H9 (cell line): ENCODE data around the gene DKK3. TPM values are rescaled to one million over a fixed set of nuclear protein-coding genes. Genes with fewer than 3 reads are reported as not detected.

ENCODE experiments used
- DNase-seq: peaks from one replicate; pipeline ENCODE4 v3.0.0-alpha.2; 2017
- H2AFZ ChIP-seq: one replicate; pipeline ENCODE4 v1.6.1; 2013; ENCODE audit warnings: mild to moderate bottlenecking, low read length, control low read depth, moderate library complexity
- H2AK5ac ChIP-seq: 2 replicates; pipeline ENCODE4 v1.6.1; 2013; ENCODE audit warnings: low read length, control low read depth, mixed read lengths; ENCODE audit not compliant: insufficient read length
- H2BK120ac ChIP-seq: one replicate; pipeline ENCODE4 v1.6.1; 2013; ENCODE audit warnings: low read depth, mild to moderate bottlenecking, low read length, control low read depth, inconsistent platforms; ENCODE audit not compliant: poor library complexity, severe bottlenecking
- H2BK12ac ChIP-seq: 2 replicates; pipeline ENCODE4 v1.6.1; 2013; ENCODE audit warnings: low read length, control low read depth, mixed read lengths, low read depth; ENCODE audit not compliant: insufficient read length
- H2BK15ac ChIP-seq: 2 replicates; pipeline ENCODE4 v1.6.1; 2013; ENCODE audit warnings: low read depth, low read length, control low read depth
- H2BK20ac ChIP-seq: one replicate; pipeline ENCODE4 v1.6.1; 2013; ENCODE audit warnings: low read depth, mild to moderate bottlenecking, low read length, control low read depth, inconsistent platforms; ENCODE audit not compliant: poor library complexity, severe bottlenecking
- H2BK5ac ChIP-seq: 2 replicates; pipeline ENCODE4 v1.6.1; 2013; ENCODE audit warnings: low read length, control low read depth, mixed read lengths; ENCODE audit not compliant: insufficient read length
- H3K14ac ChIP-seq: 2 replicates; pipeline ENCODE4 v1.6.1; 2013; ENCODE audit warnings: low read length, control low read depth; ENCODE audit not compliant: insufficient read depth
- H3K18ac ChIP-seq: 2 replicates; pipeline ENCODE4 v1.6.1; 2013; ENCODE audit warnings: low read depth, mild to moderate bottlenecking, mixed read lengths, low read length, control low read depth; ENCODE audit not compliant: insufficient read length
- H3K23ac ChIP-seq: 2 replicates; pipeline ENCODE4 v1.6.1; 2013; ENCODE audit warnings: low read length, control low read depth, mixed read lengths, low read depth; ENCODE audit not compliant: insufficient read length
- H3K23me2 ChIP-seq: 2 replicates; pipeline ENCODE4 v1.6.1; 2013; ENCODE audit warnings: low read depth, mild to moderate bottlenecking, mixed read lengths, low read length, control low read depth; ENCODE audit not compliant: insufficient read length, poor library complexity, severe bottlenecking
- H3K27ac ChIP-seq: 2 replicates; pipeline ENCODE4 v1.5.1; 2013; ENCODE audit warnings: low read length, control low read depth, mixed read lengths, low read depth; ENCODE audit not compliant: insufficient read length
- H3K27me3 ChIP-seq: 2 replicates; pipeline ENCODE4 v1.6.1; 2013; ENCODE audit warnings: low read length, control low read depth, inconsistent platforms; ENCODE audit not compliant: insufficient read depth
- H3K4ac ChIP-seq: 2 replicates; pipeline ENCODE4 v1.6.1; 2013; ENCODE audit warnings: low read depth, mild to moderate bottlenecking, control low read depth, inconsistent platforms, low read length, moderate library complexity
- H3K4me1 ChIP-seq: 2 replicates; pipeline ENCODE4 v1.6.1; 2013; ENCODE audit warnings: low read length, control low read depth, inconsistent platforms; ENCODE audit not compliant: insufficient read depth
- H3K4me2 ChIP-seq: 2 replicates; pipeline ENCODE4 v1.6.1; 2013; ENCODE audit warnings: low read length, control low read depth, mixed read lengths; ENCODE audit not compliant: insufficient read length, insufficient read depth
- H3K56ac ChIP-seq: 2 replicates; pipeline ENCODE4 v1.6.1; 2013; ENCODE audit warnings: low read depth, mild to moderate bottlenecking, mixed read lengths, low read length, control low read depth; ENCODE audit not compliant: insufficient read length
- H3K79me1 ChIP-seq: 2 replicates; pipeline ENCODE4 v1.6.1; 2013; ENCODE audit warnings: low read depth, mild to moderate bottlenecking, moderate library complexity, low read length, control low read depth, inconsistent platforms; ENCODE audit not compliant: insufficient read depth, poor library complexity, severe bottlenecking
- H3K79me2 ChIP-seq: 2 replicates; pipeline ENCODE4 v1.6.1; 2013; ENCODE audit warnings: low read length, control low read depth, inconsistent platforms; ENCODE audit not compliant: insufficient read depth
- H3K9ac ChIP-seq: 2 replicates; pipeline ENCODE4 v1.6.1; 2013; ENCODE audit warnings: low read length, control low read depth, mixed read lengths; ENCODE audit not compliant: insufficient read length; ENCODE audit errors: extremely low read depth
- H3K9me3 ChIP-seq: one replicate; pipeline ENCODE4 v1.6.1; 2013; ENCODE audit warnings: low read depth, low read length, inconsistent platforms; ENCODE audit not compliant: control insufficient read depth
- H3T11ph ChIP-seq: one replicate; pipeline ENCODE4 v1.6.1; 2013; ENCODE audit warnings: mild to moderate bottlenecking, low read length, control low read depth, inconsistent platforms
- H4K20me1 ChIP-seq: one replicate; pipeline ENCODE4 v1.6.1; 2013; ENCODE audit not compliant: control insufficient read depth, insufficient read length, insufficient read depth
- H4K5ac ChIP-seq: 2 replicates; pipeline ENCODE4 v1.6.1; 2013; ENCODE audit warnings: low read depth, mild to moderate bottlenecking, mixed read lengths, low read length, control low read depth; ENCODE audit not compliant: insufficient read length
- H4K8ac ChIP-seq: replicated peaks from 2 replicates; pipeline ENCODE4 v1.6.1; 2013; ENCODE audit warnings: low read length, control low read depth, mixed read lengths, low read depth; ENCODE audit not compliant: insufficient read length
- H4K91ac ChIP-seq: 2 replicates; pipeline ENCODE4 v1.6.1; 2013; ENCODE audit warnings: low read depth, mild to moderate bottlenecking, moderate library complexity, mixed read lengths, low read length, control low read depth; ENCODE audit not compliant: insufficient read length
- H3K27ac Mint-ChIP-seq, 3 experiments: 2 replicates in 2 of 3; 3 replicates in 1 of 3; pipeline ENCODE4 v1.8.0; 2020 to 2021; ENCODE audit warnings: mixed read lengths in 3 of 3, mild to moderate bottlenecking in 1 of 3, moderate library complexity in 1 of 3
- H3K27me3 Mint-ChIP-seq: 2 replicates; pipeline ENCODE4 v1.8.0; 2021; ENCODE audit warnings: low read depth, mild to moderate bottlenecking, moderate library complexity, mixed read lengths
- H3K36me3 Mint-ChIP-seq, 3 experiments: 2 replicates in 2 of 3; 3 replicates in 1 of 3; pipeline ENCODE4 v1.8.0; 2020 to 2021; ENCODE audit warnings: low read depth in 3 of 3, mixed read lengths in 3 of 3; ENCODE audit not compliant: insufficient read depth in 1 of 3
- H3K4me1 Mint-ChIP-seq, 2 experiments: 2 replicates each; pipeline ENCODE4 v1.8.0; 2020; ENCODE audit warnings: mixed read lengths in 2 of 2
- H3K4me3 Mint-ChIP-seq, 2 experiments: 2 replicates in 1 of 2; 3 replicates in 1 of 2; pipeline ENCODE4 v1.8.0; 2020 to 2021; ENCODE audit warnings: mild to moderate bottlenecking in 2 of 2, mixed read lengths in 2 of 2, moderate library complexity in 1 of 2
- H3K9me3 Mint-ChIP-seq, 2 experiments: 2 replicates in 1 of 2; 3 replicates in 1 of 2; pipeline ENCODE4 v1.8.0; 2020; ENCODE audit warnings: mild to moderate bottlenecking in 2 of 2, mixed read lengths in 2 of 2, moderate library complexity in 1 of 2
- WGBS: extraction: QIAGEN DNeasy Blood & Tissue Kit; methylation state at CpG from one replicate; pipeline ENCODE4 v1.1.7; 2013; ENCODE audit warnings: missing lambda C conversion rate, low lambda C conversion rate, mixed read lengths; ENCODE audit not compliant: insufficient read length; ENCODE audit errors: extremely low coverage; 5-methylcytosine and 5-hydroxymethylcytosine counted together
- total RNA-seq: library from RNA; stranded (reverse); gene quantifications from 2 replicates; pipeline ENCODE4 v1.2.1, GENCODE V29; 2021
- TF ChIP-seq, protein P1 (sequence below): fragments of 200-600 bp; sonication (generic); conservative IDR thresholded peaks from 3 replicates; pipeline ENCODE4 v1.8.0; 2021; ENCODE audit warnings: antibody characterized with exemption, mild to moderate bottlenecking

DKK3 gene
- total RNA-seq, 1 experiment from 2014 or later: 17.1 TPM

DNA sequence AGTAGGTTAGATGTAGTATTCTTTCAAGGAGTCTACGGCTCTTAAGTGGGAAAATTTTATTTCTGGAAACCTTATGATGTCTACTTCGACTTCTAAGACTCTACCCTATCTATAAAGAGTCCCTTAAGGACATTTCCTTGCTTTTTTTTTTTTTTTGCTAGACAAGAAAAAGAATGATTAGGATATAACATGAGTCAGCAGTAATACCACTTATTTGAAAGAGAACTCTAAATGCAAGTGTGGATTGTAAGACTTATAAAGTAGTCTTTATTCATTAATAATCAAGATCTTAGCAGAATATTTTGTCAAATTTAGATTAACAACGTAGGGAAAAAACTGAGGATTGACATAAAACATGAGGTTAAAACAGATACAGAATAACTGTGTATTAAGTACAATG is 71.0 kb downstream of the DKK3 start:
- Histone ChIP-seq H3K4me2 (no peak overlapping the region), H2AFZ (no peak overlapping the region), H4K20me1 (no peaks in the 10 kb centered on the region), H3K9ac (no peak overlapping the region), H2BK5ac (no peak overlapping the region), H3K27me3 (no peaks in the 10 kb centered on the region), H3K9me3 (no peaks in the 10 kb centered on the region), H3K14ac (no peak overlapping the region), H3K27ac (no peak overlapping the region), H3K4ac (no peak overlapping the region), H3K23me2 (no peaks in the 10 kb centered on the region), H4K8ac (no peak overlapping the region), H2BK120ac (no peak overlapping the region), H3K79me2 (no peaks in the 10 kb centered on the region), H4K91ac (no peak overlapping the region), H2BK20ac (no peak overlapping the region), H3K79me1 (no peaks in the 10 kb centered on the region), H3K4me1 (no peaks in the 10 kb centered on the region; the same call in 1 of the 2 replicates), H3K23ac (no peak overlapping the region), H3K18ac (no peak overlapping the region), H3K56ac (no peak overlapping the region), H4K5ac (no peak overlapping the region), H2BK12ac (no peak overlapping the region), H2AK5ac (no peak overlapping the region), H3T11ph (no peak overlapping the region), H2BK15ac (no peak overlapping the region)
- H3K36me3 Mint-ChIP-seq: peaks cover 7 to 29% (median 28%) of the 10 kb centered on the region in 3 experiments; a peak in 6 of 7 replicates
- H3K4me1 Mint-ChIP-seq: peaks cover 6 to 9% of the 10 kb centered on the region in 2 experiments
- TF ChIP-seq, protein P1, sequence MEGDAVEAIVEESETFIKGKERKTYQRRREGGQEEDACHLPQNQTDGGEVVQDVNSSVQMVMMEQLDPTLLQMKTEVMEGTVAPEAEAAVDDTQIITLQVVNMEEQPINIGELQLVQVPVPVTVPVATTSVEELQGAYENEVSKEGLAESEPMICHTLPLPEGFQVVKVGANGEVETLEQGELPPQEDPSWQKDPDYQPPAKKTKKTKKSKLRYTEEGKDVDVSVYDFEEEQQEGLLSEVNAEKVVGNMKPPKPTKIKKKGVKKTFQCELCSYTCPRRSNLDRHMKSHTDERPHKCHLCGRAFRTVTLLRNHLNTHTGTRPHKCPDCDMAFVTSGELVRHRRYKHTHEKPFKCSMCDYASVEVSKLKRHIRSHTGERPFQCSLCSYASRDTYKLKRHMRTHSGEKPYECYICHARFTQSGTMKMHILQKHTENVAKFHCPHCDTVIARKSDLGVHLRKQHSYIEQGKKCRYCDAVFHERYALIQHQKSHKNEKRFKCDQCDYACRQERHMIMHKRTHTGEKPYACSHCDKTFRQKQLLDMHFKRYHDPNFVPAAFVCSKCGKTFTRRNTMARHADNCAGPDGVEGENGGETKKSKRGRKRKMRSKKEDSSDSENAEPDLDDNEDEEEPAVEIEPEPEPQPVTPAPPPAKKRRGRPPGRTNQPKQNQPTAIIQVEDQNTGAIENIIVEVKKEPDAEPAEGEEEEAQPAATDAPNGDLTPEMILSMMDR: no peak
- H3K4me3 Mint-ChIP-seq: no peak overlapping the region
- WGBS: no CpG with 5 or more reads among the region's 3 CpGs
- H3K27ac Mint-ChIP-seq: no peak overlapping the region
- DNase-seq: no peak
- no peaks in the 10 kb centered on the region for H3K27me3 Mint-ChIP-seq
- no peaks in the 10 kb centered on the region for H3K9me3 Mint-ChIP-seq
